ENCODE data around the gene RAB3C. TPM values are rescaled to one million over a fixed set of nuclear protein-coding genes. Genes with fewer than 3 reads are reported as not detected.

RAB3C gene
- total and polyA plus RNA-seq, 9 donors, result 0.11 to 17.2 (median 2.7) TPM

DNA sequence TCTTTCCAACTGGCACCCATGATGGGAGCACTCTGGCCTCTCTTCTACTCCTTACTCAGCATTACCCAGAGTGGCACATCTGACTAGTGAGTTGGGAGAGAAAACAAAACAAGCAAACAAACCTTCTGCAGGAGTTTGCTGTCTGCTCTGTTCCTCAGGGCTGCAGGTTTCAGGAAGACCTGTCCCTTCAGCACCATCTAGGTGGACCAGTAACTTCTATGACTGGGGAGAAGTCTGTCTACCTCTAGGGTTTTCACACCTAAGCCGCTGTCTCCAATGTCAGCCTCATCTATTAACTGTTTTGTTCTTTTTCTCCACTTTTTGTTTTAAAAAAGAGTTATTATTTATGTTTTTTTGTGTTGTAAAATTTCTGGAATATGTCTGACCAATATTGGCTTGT is 58.7 kb downstream of the RAB3C start:
- intact Hi-C loops (cut with DNase I), result no loop called here
- Histone ChIP-seq H3K9me3 (no peaks in the 10 kb centered on the region), H3K27me3 (no peaks in the 10 kb centered on the region), H3K4me3 (no peak overlapping the region), H3K27ac (no peak overlapping the region), H3K4me1 (ENCODE audit: insufficient read depth) (no peaks in the 10 kb centered on the region), H3K36me3 (no peaks in the 10 kb centered on the region)
- 88 to 90% (median 89%) methylated on average over 1 of the region's 1 CpG for WGBS, 3 donors
- no peak for DNase-seq
- TF ChIP-seq EP300 (IDR thresholded peaks at IDR 0.05), result no peak
- TF ChIP-seq POLR2A (IDR thresholded peaks at IDR 0.05), result no peak
- TF ChIP-seq, protein P1, sequence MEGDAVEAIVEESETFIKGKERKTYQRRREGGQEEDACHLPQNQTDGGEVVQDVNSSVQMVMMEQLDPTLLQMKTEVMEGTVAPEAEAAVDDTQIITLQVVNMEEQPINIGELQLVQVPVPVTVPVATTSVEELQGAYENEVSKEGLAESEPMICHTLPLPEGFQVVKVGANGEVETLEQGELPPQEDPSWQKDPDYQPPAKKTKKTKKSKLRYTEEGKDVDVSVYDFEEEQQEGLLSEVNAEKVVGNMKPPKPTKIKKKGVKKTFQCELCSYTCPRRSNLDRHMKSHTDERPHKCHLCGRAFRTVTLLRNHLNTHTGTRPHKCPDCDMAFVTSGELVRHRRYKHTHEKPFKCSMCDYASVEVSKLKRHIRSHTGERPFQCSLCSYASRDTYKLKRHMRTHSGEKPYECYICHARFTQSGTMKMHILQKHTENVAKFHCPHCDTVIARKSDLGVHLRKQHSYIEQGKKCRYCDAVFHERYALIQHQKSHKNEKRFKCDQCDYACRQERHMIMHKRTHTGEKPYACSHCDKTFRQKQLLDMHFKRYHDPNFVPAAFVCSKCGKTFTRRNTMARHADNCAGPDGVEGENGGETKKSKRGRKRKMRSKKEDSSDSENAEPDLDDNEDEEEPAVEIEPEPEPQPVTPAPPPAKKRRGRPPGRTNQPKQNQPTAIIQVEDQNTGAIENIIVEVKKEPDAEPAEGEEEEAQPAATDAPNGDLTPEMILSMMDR (IDR thresholded peaks at IDR 0.05), result no peak

DNA sequence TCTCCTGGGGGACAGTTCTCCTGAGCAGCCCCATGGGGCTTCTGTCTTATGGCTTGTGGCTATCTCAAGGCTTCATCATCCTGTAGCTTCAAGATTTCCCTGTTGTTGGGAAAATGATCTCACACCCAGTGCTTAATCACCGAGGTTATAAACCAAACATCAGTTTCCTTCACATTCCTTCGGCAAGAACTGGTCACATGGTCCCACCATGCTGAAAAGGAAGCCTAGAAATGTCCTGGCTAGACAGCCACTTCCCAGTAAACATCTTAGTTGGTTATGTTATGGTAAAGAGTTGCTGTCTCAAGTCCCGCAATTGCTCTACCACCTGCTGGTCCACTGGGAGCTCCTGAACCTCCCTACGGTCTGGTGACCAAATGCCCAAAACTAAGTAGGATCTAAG is 66.0 kb downstream of the RAB3C start:
- intact Hi-C loops (cut with DNase I), result no loop called here
- H3K27ac ChIP-seq, result no peak overlapping the region
- H3K4me1 ChIP-seq (ENCODE audit: insufficient read depth), result no peaks in the 10 kb centered on the region
- no peaks in the 10 kb centered on the region for H3K27me3 ChIP-seq
- DNase-seq, result no peak
- TF ChIP-seq POLR2A (IDR thresholded peaks at IDR 0.05) (no peak), EP300 (IDR thresholded peaks at IDR 0.05) (no peak)
- TF ChIP-seq, protein P1 (IDR thresholded peaks at IDR 0.05), result no peak
- no peaks in the 10 kb centered on the region for H3K36me3 ChIP-seq
- H3K4me3 ChIP-seq, result no peak overlapping the region
- H3K9me3 ChIP-seq, result no peaks in the 10 kb centered on the region
- 84 to 88% (median 85%) methylated on average over 4 of the region's 4 CpGs for WGBS, 3 donors

DNA sequence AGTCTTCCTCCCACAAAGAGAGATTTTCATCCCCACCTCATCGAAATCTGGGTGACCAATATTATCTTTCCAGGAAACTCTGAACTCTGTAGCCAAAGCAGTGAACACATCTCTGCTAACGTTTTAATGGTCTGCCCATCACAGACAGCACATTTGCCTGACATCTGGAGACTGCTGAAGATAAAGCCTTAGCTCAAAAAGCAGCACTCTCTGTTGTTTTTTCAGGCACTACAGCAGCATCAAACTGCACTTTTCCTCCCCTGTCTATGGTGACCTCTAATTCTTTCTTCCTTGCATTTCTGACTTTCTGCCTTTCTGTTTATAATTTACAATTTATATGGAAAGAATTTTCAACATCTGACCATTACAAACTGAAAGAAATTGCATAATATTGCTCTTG is 66.8 kb downstream of the RAB3C start:
- H3K27ac ChIP-seq, result no peak overlapping the region
- TF ChIP-seq EP300 (IDR thresholded peaks at IDR 0.05) (no peak), POLR2A (IDR thresholded peaks at IDR 0.05) (no peak)
- TF ChIP-seq, protein P1 (IDR thresholded peaks at IDR 0.05), result no peak
- 3 to 5% (median 4%) methylated on average over 2 of the region's 2 CpGs for WGBS, 3 donors
- no peaks in the 10 kb centered on the region for H3K27me3 ChIP-seq
- H3K4me3 ChIP-seq, result no peak overlapping the region
- no peaks in the 10 kb centered on the region for H3K9me3 ChIP-seq
- no peak for DNase-seq
- intact Hi-C loops (cut with DNase I), result no loop called here
- H3K36me3 ChIP-seq, result no peaks in the 10 kb centered on the region
- H3K4me1 ChIP-seq (ENCODE audit: insufficient read depth), result no peaks in the 10 kb centered on the region

DNA sequence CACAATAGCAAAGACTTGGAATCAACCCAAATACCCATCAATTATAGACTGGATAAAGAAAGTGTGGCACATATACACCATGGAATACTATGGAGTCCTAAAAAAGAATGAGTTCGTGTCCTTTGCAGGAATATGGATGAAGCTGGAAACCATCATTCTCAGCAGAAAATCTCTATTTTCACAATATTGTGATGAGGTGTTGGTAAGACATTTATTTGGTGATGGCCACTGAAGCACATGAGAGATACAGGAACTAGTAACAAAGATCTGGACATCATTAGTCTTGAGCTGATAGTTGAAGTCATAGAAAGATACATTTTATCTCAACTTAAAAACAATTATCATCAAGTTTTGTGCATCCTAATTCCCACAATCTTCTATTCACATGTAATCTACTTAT is 70.6 kb downstream of the RAB3C start:
- DNase-seq, result no peak
- Histone ChIP-seq H3K9me3 (no peaks in the 10 kb centered on the region), H3K27ac (no peak overlapping the region), H3K27me3 (no peaks in the 10 kb centered on the region), H3K4me3 (no peak overlapping the region), H3K4me1 (ENCODE audit: insufficient read depth) (no peaks in the 10 kb centered on the region), H3K36me3 (no peaks in the 10 kb centered on the region)
- 91 to 97% (median 95%) methylated on average over 1 of the region's 1 CpG for WGBS, 3 donors
- intact Hi-C loops (cut with DNase I), result no loop called here
- TF ChIP-seq EP300 (IDR thresholded peaks at IDR 0.05), result no peak

DNA sequence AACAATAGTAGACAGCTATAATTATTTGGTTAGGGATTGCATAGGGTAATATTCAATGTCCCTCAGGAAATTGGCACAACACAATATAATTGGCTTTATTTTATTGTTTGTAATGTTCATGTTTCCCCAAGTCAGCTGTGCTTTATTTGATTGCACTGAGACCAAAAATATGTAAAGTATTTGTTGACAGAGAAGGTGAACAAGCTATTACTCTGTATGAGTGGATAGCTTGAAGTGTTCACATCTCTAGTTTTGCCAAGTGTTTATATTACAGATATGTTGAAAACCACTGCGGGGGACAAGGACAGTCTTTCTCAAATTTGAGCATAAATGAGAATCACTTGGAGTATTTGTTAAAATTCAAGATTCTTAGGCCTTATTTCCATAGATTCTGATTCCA is 83.3 kb downstream of the RAB3C start:
- intact Hi-C loops (cut with DNase I), result no loop called here
- 0 to 43% (median 0%) methylated on average over 1 of the region's 1 CpG for WGBS, 3 donors
- Histone ChIP-seq H3K36me3 (no peaks in the 10 kb centered on the region), H3K27me3 (no peaks in the 10 kb centered on the region), H3K4me3 (no peak overlapping the region), H3K4me1 (ENCODE audit: insufficient read depth) (peaks cover 4% of the 10 kb centered on the region), H3K9me3 (no peaks in the 10 kb centered on the region), H3K27ac (no peak overlapping the region)
- no peak for DNase-seq
- TF ChIP-seq POLR2A (IDR thresholded peaks at IDR 0.05), result no peak
- TF ChIP-seq, protein P1 (IDR thresholded peaks at IDR 0.05), result no peak
- TF ChIP-seq EP300 (IDR thresholded peaks at IDR 0.05), result no peak
